RWPE2 (cell line): ENCODE measurements around the gene ARFGEF2.

Experiments
- ATAC-seq: fragments of 200-7000 bp; cut with Tn5 transposase; 3 replicates; pipeline ENCODE4 v1.9.1; 2021; ENCODE audit warnings: low read depth
- DNase-seq: peaks from one replicate; pipeline ENCODE4 v3.0.0-alpha.2; 2020; ENCODE audit warnings: low spot score
- H3K27ac ChIP-seq: fragments of 450-650 bp; 2 replicates; pipeline ENCODE4 v1.5.1; 2017; ENCODE audit warnings: mild to moderate bottlenecking; ENCODE audit not compliant: poor library complexity, severe bottlenecking
- H3K27me3 ChIP-seq: fragments of 250-450 bp; sonication (Bioruptor Pico); 2 replicates; pipeline ENCODE4 v1.5.1; 2021; ENCODE audit warnings: mild to moderate bottlenecking, moderate library complexity; ENCODE audit not compliant: insufficient read depth, poor library complexity, severe bottlenecking
- H3K36me3 ChIP-seq: fragments of 250-450 bp; sonication (Bioruptor Pico); 2 replicates; pipeline ENCODE4 v1.5.1; 2020; ENCODE audit warnings: low read depth, mild to moderate bottlenecking, moderate library complexity
- H3K4me1 ChIP-seq: fragments of 250-450 bp; sonication (Bioruptor Pico); 2 replicates; pipeline ENCODE4 v1.5.1; 2021; ENCODE audit warnings: mild to moderate bottlenecking, moderate library complexity; ENCODE audit not compliant: insufficient read depth, poor library complexity, severe bottlenecking
- H3K4me3 ChIP-seq: fragments of 250-450 bp; sonication (Bioruptor Pico); 2 replicates; pipeline ENCODE4 v1.5.1; 2021; ENCODE audit warnings: mild to moderate bottlenecking, moderate library complexity; ENCODE audit not compliant: severe bottlenecking
- H3K9me3 ChIP-seq: fragments of 250-450 bp; sonication (Bioruptor Pico); 2 replicates; pipeline ENCODE4 v1.5.1; 2021; ENCODE audit warnings: mild to moderate bottlenecking, moderate library complexity; ENCODE audit not compliant: severe bottlenecking
- CTCF ChIP-seq: fragments of 450-650 bp; IDR thresholded peaks from one replicate; pipeline ENCODE4 v1.5.1; 2017; ENCODE audit warnings: mild to moderate bottlenecking, moderate library complexity; ENCODE audit not compliant: poor library complexity, severe bottlenecking

ARFGEF2 gene

GRCh38 chr20:49052334-49052733 lies 130.8 kb downstream of the ARFGEF2 start:
- H3K4me3 ChIP-seq = no peak overlapping the region
- H3K27ac ChIP-seq = no peak overlapping the region
- no peak for TF ChIP-seq CTCF
- no peaks in the 10 kb centered on the region for H3K27me3 ChIP-seq
- DNase-seq = no peak
- ATAC-seq = no peak
- peaks cover 14% of the 10 kb centered on the region for H3K4me1 ChIP-seq
- H3K9me3 ChIP-seq = no peaks in the 10 kb centered on the region
- H3K36me3 ChIP-seq = peaks cover 95% of the 10 kb centered on the region

- peak; percentile 7; the same call in 1 of the 3 replicates for ATAC-seq
- Histone ChIP-seq H3K4me3 (no peak overlapping the region), H3K27ac (no peak overlapping the region), H3K27me3 (no peaks in the 10 kb centered on the region), H3K9me3 (no peaks in the 10 kb centered on the region), H3K36me3 (peaks cover 97% of the 10 kb centered on the region), H3K4me1 (peaks cover 5% of the 10 kb centered on the region)
- TF ChIP-seq CTCF = no peak
- no peak for DNase-seq
These were observed 132.6 kb downstream of the ARFGEF2 start for GRCh38 chr20:49054056-49054643.

- ATAC-seq (no peak), DNase-seq (no peak)
- H3K36me3 ChIP-seq = peaks cover 99% of the 10 kb centered on the region
These were observed 141.8 kb downstream of the ARFGEF2 start for GRCh38 chr20:49063279-49063678.

GRCh38 chr20:49074521-49074920 lies 153.0 kb downstream of the ARFGEF2 start:
- no peaks in the 10 kb centered on the region for H3K4me1 ChIP-seq

More at GRCh38 chr20:49063279-49063678, 141.8 kb downstream of the ARFGEF2 start:
- H3K9me3 ChIP-seq = no peaks in the 10 kb centered on the region
- H3K27ac ChIP-seq = no peak overlapping the region
- no peak overlapping the region for H3K4me3 ChIP-seq
- H3K27me3 ChIP-seq = no peaks in the 10 kb centered on the region
- no peak for TF ChIP-seq CTCF
- no peaks in the 10 kb centered on the region for H3K4me1 ChIP-seq

More at GRCh38 chr20:49074521-49074920, 153.0 kb downstream of the ARFGEF2 start:
- no peak for DNase-seq
- no peak for TF ChIP-seq CTCF
- no peak overlapping the region for H3K4me3 ChIP-seq
- no peak overlapping the region for H3K27ac ChIP-seq
- no peaks in the 10 kb centered on the region for H3K9me3 ChIP-seq
- no peak; the same call in 2 of the 3 replicates for ATAC-seq
- no peaks in the 10 kb centered on the region for H3K27me3 ChIP-seq
- peaks cover 100% of the 10 kb centered on the region for H3K36me3 ChIP-seq
